ENCODE data around the gene DMBT1.

DMBT1 gene

GRCh38 chr10:122560279-122560804, at the start of gene DMBT1:
TSS of gene DMBT1 (plus strand) at chr10:122560754. CDS start at chr10:122560771, 17 bp downstream.
- no peak for DNase-seq (ENCODE audit: low read depth, low spot score)

GRCh38 chr10:122513053-122513452, 47.5 kb upstream of the DMBT1 start:
- DNase-seq (ENCODE audit: low read depth, low spot score) = no peak

DNA sequence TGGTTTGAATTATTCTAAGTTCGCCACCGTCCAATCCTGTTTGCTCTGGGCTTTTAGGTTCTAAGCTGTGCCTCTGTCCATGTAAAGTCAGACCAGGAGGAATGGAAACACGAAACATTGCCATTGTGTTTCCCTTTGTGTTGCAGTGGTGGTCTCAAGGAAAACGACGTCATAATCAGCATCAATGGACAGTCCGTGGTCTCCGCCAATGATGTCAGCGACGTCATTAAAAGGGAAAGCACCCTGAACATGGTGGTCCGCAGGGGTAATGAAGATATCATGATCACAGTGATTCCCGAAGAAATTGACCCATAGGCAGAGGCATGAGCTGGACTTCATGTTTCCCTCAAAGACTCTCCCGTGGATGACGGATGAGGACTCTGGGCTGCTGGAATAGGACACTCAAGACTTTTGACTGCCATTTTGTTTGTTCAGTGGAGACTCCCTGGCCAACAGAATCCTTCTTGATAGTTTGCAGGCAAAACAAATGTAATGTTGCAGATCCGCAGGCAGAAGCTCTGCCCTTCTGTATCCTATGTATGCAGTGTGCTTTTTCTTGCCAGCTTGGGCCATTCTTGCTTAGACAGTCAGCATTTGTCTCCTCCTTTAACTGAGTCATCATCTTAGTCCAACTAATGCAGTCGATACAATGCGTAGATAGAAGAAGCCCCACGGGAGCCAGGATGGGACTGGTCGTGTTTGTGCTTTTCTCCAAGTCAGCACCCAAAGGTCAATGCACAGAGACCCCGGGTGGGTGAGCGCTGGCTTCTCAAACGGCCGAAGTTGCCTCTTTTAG, 46.3 kb upstream of the DMBT1 start:
- DNase-seq (ENCODE audit: low read depth, low spot score) = no peak

GRCh38 chr10:122515022-122515424, 45.5 kb upstream of the DMBT1 start:
- DNase-seq (ENCODE audit: low read depth, low spot score) = no peak

DNA sequence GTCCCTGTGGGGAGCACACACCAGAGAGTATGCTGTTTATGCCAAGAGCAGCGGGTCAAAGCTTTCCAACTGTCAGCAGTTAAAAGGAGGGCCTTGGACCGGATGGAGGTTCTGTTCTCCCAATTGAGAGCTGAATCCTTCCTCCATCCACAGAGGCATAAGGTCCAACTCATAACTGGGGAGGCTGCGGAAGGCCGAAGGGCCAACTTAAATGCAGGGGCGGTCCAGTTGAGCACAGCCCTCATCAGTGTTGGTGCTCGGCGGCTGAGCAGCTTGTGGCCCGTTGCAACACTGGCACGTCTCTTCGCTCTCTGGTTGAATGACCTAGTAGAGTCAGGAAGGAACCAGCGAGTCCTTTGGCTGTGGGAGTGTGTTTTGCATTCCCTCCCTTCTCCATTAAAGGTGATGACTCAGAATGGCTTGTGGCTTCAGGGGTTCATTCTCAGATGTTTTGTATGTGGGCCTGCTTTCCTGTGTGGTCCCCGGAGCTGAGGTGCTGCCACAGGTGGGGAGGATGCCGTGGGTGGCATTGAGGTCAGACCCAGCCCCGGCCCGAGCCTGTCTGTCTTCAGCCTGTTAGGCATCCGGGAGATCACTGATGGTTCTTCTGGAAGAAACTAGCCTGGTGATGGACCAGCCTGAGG, 44.8 kb upstream of the DMBT1 start:
- no peak for DNase-seq (ENCODE audit: low read depth, low spot score)

DNA sequence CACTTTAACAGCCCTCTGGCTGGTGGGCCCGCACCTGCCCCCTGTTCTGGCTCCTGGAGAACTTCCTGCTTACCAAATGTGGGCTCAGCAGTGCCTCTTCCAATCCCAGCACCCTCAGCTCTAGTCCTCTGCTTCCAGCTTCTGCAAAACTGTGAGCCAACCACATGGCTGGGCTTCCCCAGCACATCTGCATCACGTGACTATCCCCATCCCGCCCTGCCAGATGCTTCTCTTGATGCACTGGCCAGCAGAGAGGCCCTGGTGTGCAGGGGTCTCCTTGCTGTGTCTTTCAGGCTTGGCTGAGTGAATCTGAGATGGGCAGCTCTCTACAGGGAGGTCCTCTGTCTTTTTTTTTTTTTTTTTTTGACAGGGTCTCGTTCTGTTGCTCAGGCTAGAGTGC, 43.8 kb upstream of the DMBT1 start:
- no peak for DNase-seq (ENCODE audit: low read depth, low spot score)

DNA sequence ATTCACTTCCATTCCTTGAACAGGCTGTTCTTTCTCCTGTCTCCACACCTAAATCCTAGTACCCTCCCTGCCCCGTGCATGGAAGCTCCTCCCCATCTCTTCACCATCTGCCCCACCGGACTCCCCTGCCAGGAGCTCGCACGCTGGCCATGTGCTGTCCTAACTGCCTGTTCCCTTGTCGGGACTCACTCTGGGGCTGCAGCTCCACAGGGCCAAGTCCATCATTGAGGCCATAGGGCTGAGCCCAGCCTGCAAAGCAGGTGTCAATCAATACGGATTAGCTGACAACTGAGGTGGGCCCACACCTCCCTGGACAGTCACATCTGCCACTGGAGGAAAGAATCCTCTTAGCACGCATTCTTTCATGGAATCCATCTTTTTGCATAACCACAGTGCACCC, 41.4 kb upstream of the DMBT1 start:
- no peak for DNase-seq (ENCODE audit: low read depth, low spot score)

DNA sequence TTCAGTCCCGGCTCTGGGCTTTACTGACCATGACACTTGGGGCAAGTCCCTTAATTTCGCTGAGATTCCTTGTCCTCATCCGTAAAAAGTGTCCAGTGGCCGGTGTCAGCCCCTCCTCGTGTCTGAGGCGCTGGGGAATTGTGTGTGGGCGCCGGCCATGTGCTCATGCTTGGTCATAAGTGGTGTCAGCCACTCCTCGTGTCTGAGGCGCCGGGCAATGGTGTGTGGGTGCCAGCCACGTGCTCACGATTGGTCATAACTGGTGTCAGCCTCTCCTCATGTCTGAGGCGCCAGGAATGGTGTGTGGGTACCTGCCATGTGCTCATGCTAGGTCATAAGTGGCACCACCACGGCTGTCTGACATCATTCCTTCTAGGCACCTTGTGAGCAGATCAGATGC, 40.7 kb upstream of the DMBT1 start:
- no peak for DNase-seq (ENCODE audit: low read depth, low spot score)

DNA sequence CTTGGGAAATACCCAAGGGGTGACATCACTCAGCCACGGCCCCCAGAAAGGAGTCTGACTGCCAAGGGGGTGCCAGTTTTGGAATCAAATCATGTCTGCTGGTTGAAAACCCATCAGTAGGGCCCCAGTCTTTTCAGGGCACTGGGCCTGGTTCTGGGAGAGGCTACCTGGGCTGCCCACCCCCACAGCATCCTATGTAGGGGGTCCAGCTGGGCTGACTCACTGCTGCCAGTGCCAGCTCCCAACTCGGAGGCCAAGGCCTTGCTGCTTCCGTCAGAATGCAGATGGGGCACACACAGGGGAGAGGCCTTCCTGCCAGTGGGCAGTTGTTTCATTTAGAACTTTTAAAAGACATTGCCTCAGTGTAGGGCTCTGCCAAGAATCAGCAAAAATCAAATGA, 39.5 kb upstream of the DMBT1 start:
- no peak for DNase-seq (ENCODE audit: low read depth, low spot score)

DNA sequence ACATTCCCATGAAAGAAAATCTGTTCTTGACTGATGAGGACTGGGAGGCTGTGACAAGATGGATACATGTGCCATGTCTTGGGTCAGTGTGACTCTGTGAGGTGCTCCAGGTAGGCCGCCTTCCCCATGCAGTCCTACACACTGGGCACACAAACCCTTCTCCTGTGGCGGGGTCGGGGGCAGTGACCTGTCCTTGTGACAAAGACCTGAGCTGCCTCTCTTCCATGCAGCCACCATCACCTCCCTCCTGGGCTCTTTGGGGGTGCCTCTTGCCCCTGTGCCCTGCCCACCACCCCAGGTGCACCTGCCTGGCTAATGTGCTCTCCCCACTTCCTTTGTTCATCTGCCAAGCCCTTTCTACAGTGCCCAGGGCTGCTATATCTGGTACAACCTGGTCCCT, 35.7 kb upstream of the DMBT1 start:
- no peak for DNase-seq (ENCODE audit: low read depth, low spot score)

- peak; percentile 3 for DNase-seq (ENCODE audit: low read depth, low spot score)
Measured at GRCh38 chr10:122525788-122526187, 34.8 kb upstream of the DMBT1 start.

GRCh38 chr10:122526892-122527291, 33.7 kb upstream of the DMBT1 start:
- no peak for DNase-seq (ENCODE audit: low read depth, low spot score)

- no peak for DNase-seq (ENCODE audit: low read depth, low spot score)
Measured at GRCh38 chr10:122530177-122530576, 30.4 kb upstream of the DMBT1 start.

DNA sequence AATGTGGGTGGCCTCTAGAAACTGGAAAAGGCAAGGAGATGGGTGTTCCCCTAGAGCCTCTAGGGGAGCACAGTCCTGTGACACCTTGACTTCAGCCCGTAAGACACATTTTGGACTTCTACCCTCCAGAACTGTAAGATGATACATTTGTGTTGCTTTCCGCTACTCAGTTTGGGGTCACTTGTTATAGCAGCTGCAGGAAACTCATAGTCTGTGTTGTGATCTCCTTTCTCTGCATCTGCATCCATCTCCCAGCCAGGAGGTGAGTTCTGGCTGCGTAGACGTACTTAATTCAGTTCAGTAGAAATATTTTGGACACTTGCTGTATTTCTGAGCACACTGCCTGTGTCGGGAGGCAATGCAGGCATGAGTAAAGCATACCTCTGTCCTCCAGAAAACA, 29.3 kb upstream of the DMBT1 start:
- no peak for DNase-seq (ENCODE audit: low read depth, low spot score)

- DNase-seq (ENCODE audit: low read depth, low spot score) = no peak
Measured at GRCh38 chr10:122531939-122532338, 28.6 kb upstream of the DMBT1 start.

- DNase-seq (ENCODE audit: low read depth, low spot score) = no peak
Measured at GRCh38 chr10:122532601-122533296, 27.8 kb upstream of the DMBT1 start.

- no peak for DNase-seq (ENCODE audit: low read depth, low spot score)
Measured at GRCh38 chr10:122537545-122537944, 23.0 kb upstream of the DMBT1 start.

- no peak for DNase-seq (ENCODE audit: low read depth, low spot score)
Measured at GRCh38 chr10:122541541-122542002, 19.0 kb upstream of the DMBT1 start.

GRCh38 chr10:122543676-122544445, 16.7 kb upstream of the DMBT1 start:
- no peak for DNase-seq (ENCODE audit: low read depth, low spot score)

DNA sequence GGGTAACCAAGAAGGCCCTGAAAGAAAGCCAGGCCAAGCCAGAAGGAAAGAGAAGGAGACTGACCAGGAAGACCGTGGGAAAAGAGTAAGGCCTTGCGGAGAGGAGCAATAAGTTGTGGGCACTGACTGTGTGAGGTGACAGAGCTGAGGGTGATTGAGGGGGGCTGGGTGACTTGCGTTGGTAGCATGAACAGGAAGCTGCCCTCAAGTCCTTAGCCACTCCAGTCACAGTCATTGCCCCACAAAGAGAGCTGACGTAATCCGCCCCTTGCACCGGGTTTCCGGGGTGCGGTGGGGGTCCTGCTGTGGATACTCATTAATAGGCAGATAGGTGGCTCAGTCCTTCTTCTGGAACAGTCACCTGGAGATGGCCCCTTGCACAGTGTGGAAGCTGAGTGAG, 16.1 kb upstream of the DMBT1 start:
- DNase-seq (ENCODE audit: low read depth, low spot score) = no peak

DNA sequence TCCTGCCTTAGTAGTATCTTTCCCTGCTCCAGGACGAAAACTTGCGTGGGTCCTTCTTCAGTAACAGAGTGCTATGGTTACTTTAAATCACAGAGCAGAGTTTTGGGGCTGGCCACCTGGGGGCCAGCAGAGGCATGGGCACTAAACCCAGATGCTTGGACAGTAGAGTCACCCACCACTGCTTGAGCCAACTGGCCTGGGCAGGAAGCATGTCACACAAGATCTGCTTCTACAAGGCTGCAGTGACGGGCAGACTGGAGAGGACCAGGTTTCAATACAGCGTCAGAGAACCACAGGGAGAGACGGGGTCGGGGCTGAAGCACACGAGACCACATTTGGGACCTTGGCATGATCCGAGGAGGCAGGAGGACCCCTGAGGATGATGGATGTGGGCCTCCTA, 14.3 kb upstream of the DMBT1 start:
- no peak for DNase-seq (ENCODE audit: low read depth, low spot score)
